Mesothelial cell of epicardium (in vitro differentiated cells): Measurements from ENCODE around the gene BEND7. TPM values are rescaled to one million over a fixed set of nuclear protein-coding genes. Genes with fewer than 3 reads are reported as not detected.
"Not testable (repeated sequence)": the region's sequence is repeated elsewhere in the genome, so short reads cannot be mapped to it uniquely, and the experiment has no call there.

Experiments
- DNase-seq, 2 experiments: peaks; one replicate each; pipeline ENCODE4 v3.0.0; 2021; ENCODE audit warnings: low spot score in 2 of 2; ENCODE audit not compliant: unreplicated experiment in 2 of 2
- H3K27ac Mint-ChIP-seq: 2 replicates; pipeline ENCODE4 v1.8.0; 2021; ENCODE audit warnings: mixed read lengths
- H3K27me3 Mint-ChIP-seq: 2 replicates; pipeline ENCODE4 v1.8.0; 2021; ENCODE audit warnings: low read depth, mixed read lengths
- H3K36me3 Mint-ChIP-seq: 2 replicates; pipeline ENCODE4 v1.8.0; 2021; ENCODE audit warnings: mixed read lengths
- H3K4me1 Mint-ChIP-seq: 2 replicates; pipeline ENCODE4 v1.8.0; 2021; ENCODE audit warnings: mixed read lengths
- H3K4me3 Mint-ChIP-seq: 2 replicates; pipeline ENCODE4 v1.8.0; 2021; ENCODE audit warnings: mild to moderate bottlenecking, moderate library complexity, mixed read lengths
- H3K9me3 Mint-ChIP-seq: 2 replicates; pipeline ENCODE4 v1.8.0; 2021; ENCODE audit warnings: mixed read lengths
- total RNA-seq: library from RNA; stranded (reverse); gene quantifications from 3 replicates; pipeline ENCODE4 v1.2.1, GENCODE V29; 2021
- TF ChIP-seq, protein P1 (sequence below): fragments of 200-600 bp; sonication (generic); IDR thresholded peaks from one replicate; pipeline ENCODE4 v1.5.0; 2021; ENCODE audit warnings: antibody characterized with exemption; ENCODE audit not compliant: unreplicated experiment

Gene BEND7
- total RNA-seq, 1 donor from 2014 or later: 38.2 TPM

DNA sequence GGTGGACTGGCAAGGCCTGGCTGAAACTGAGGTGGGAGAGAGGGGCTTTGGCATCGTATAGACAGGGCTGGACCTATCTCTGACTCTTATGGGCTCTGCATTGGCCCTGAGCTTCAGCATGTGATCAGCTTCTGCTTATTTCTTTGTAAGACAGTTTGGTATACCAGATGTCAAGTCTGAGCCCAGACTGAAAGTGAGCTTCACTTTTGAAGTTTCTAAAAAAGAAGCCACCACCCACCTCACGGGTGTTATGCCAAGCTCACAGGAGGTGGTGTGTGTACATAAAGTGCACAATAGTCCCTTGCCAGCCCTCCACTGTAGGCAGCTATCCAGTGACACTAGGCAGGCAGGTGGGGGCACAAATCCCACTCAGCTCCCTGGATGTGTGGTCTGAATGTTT is 112.1 kb downstream of the BEND7 start:
- H3K4me1 Mint-ChIP-seq: no peaks in the 10 kb centered on the region
- no peak for DNase-seq
- H3K4me3 Mint-ChIP-seq: no peak overlapping the region
- no peak overlapping the region for H3K27ac Mint-ChIP-seq
- H3K27me3 Mint-ChIP-seq: no peaks in the 10 kb centered on the region
- TF ChIP-seq, protein P1, sequence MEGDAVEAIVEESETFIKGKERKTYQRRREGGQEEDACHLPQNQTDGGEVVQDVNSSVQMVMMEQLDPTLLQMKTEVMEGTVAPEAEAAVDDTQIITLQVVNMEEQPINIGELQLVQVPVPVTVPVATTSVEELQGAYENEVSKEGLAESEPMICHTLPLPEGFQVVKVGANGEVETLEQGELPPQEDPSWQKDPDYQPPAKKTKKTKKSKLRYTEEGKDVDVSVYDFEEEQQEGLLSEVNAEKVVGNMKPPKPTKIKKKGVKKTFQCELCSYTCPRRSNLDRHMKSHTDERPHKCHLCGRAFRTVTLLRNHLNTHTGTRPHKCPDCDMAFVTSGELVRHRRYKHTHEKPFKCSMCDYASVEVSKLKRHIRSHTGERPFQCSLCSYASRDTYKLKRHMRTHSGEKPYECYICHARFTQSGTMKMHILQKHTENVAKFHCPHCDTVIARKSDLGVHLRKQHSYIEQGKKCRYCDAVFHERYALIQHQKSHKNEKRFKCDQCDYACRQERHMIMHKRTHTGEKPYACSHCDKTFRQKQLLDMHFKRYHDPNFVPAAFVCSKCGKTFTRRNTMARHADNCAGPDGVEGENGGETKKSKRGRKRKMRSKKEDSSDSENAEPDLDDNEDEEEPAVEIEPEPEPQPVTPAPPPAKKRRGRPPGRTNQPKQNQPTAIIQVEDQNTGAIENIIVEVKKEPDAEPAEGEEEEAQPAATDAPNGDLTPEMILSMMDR: no peak
- no peaks in the 10 kb centered on the region for H3K36me3 Mint-ChIP-seq
- peaks cover 17% of the 10 kb centered on the region for H3K9me3 Mint-ChIP-seq

DNA sequence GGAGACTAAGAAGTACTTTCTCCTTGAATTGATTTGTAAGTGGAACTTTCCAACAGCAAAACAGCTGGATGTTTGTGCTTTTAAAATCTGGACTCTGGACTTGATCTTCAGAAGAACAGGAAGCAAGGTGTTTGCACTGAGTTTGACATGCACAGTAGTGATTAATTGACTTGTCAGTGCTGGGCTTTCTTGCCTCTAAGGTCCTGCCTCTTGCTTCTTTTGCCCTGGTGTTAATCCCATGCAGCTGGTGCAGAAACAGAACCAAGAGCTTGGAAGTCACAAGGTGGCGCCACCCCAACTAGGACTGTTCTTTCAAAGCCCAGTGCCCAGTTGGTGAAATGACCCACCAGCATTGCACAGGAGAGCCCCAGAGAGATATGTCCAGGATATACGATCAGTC is 114.0 kb downstream of the BEND7 start:
- peaks cover 17% of the 10 kb centered on the region for H3K9me3 Mint-ChIP-seq
- DNase-seq: no peak

DNA sequence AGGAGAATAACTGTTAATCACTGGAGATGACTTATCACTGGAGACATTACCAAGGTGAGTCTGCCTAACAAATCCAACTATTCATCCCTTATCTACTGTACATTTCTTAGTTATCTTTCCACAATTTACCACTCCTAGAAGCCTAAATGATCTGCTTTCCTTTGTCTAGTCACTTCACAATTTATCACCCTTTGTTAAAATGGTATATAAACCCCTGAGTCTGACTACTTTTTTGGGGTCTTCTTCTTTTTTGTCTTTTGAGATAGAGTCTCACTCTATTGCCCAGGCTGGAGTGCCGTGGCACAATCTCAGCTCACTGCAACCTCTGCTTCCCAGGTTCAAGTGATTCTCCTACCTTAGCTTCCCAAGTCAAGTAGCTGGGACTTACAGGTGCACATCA is 114.7 kb downstream of the BEND7 start:
- Mint-ChIP-seq H3K4me3 (no peak overlapping the region), H3K4me1 (no peaks in the 10 kb centered on the region)

More for the DNA sequence above, 114.0 kb downstream of the BEND7 start:
- Mint-ChIP-seq H3K36me3 (no peaks in the 10 kb centered on the region), H3K4me3 (no peak overlapping the region), H3K4me1 (no peaks in the 10 kb centered on the region), H3K27me3 (no peaks in the 10 kb centered on the region), H3K27ac (no peak overlapping the region)
- TF ChIP-seq, protein P1: no peak

DNA sequence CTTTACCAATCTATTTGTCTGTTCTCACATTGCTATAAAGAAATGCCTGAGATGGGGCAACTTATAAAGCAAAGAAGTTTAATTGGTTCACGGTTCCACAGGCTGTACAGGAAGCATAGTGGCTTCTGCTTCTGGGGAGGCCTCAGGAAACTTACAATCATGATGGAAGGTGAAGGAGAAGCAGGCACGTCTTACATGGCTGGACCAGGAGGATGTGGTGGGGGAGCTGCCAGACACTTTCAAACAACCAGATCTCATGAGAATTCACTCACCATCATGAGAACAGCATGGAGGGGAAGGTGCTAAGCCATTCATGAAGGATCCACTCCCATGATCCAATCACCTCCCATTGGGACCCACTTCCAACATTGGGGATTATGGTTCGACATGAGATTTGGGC is 115.9 kb downstream of the BEND7 start:
- Mint-ChIP-seq H3K9me3 (peaks cover 17% of the 10 kb centered on the region), H3K4me1 (no peaks in the 10 kb centered on the region), H3K4me3 (no peak overlapping the region), H3K36me3 (no peaks in the 10 kb centered on the region), H3K27ac (no peak overlapping the region), H3K27me3 (no peaks in the 10 kb centered on the region)
- no peak for DNase-seq
- TF ChIP-seq, protein P1: no peak

More for the DNA sequence above, 114.7 kb downstream of the BEND7 start:
- TF ChIP-seq, protein P1: no peak
- Mint-ChIP-seq H3K27me3 (no peaks in the 10 kb centered on the region), H3K36me3 (no peaks in the 10 kb centered on the region), H3K9me3 (peaks cover 17% of the 10 kb centered on the region), H3K27ac (no peak overlapping the region)
- DNase-seq: no peak

DNA sequence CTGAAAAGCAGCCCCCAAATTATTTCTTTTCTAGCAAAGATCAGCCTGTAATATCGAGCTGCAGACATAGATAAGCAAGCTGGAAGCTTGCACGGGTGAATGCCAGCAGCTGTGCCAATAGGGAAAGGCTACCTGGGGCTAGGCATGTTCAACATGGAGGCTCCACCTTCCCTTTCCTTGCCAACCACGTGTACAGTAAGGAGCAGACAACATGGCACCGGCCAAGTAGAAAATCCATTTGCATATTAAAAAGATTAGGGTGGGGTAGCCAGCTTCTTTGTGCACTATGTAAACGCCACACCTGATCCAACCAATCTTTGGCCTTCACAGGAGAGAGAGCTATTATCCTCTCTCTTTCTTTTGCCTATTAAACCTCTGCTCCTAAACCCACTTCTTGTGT is 124.0 kb downstream of the BEND7 start:
- no peak for DNase-seq
- H3K27ac Mint-ChIP-seq: no peak overlapping the region
- H3K9me3 Mint-ChIP-seq: peaks cover 7% of the 10 kb centered on the region
- TF ChIP-seq, protein P1: no peak
- no peaks in the 10 kb centered on the region for H3K27me3 Mint-ChIP-seq
- H3K36me3 Mint-ChIP-seq: no peaks in the 10 kb centered on the region
- H3K4me1 Mint-ChIP-seq: peaks cover 8% of the 10 kb centered on the region
- no peak overlapping the region for H3K4me3 Mint-ChIP-seq

DNA sequence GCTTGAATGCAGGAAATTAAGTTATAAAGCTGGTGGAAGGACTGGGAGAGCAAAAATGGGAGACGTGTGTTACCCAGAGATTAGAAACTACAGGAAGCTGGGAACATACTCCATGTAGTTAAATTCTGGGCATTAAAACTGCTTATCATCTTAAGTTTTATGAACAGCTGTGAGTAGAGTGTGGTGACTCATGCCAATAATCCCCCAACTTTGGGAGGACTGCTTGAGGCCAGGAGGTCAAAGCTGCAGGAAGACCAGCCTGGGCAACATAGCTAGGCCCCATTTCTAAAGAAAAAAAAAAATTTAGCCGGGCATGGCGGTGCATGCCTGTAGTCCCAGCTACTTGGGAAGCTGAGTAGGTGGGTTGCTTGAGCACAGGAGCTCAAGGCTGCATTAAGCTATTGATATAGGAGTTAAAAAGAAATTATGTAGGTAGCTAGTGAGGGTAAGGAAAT is 124.5 kb downstream of the BEND7 start:
- Mint-ChIP-seq H3K27me3 (no peaks in the 10 kb centered on the region), H3K4me1 (peaks cover 8% of the 10 kb centered on the region), H3K27ac (no peak overlapping the region), H3K4me3 (no peak overlapping the region), H3K9me3 (peaks cover 8% of the 10 kb centered on the region), H3K36me3 (no peaks in the 10 kb centered on the region)
- no peak for DNase-seq
- TF ChIP-seq, protein P1: no peak

DNA sequence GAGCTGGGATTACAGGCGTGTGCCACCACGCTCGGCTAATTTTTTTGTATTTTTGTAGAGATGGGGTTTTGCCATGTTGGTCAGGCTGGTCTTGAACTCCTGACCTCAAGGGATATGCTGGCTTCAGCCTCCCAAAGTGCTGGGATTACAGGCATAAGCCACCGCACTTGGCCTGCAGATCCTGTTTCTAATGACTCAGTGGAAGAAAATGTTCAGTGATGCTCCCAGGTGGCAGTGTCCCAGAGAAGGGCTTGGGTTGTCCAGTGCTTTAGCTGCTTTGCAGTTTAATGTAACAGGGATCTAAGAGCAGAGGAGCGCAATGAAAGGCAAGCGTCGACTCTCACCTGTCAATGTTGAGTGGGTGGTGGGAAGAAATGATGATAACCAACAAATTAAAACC is 125.4 kb downstream of the BEND7 start:
- not testable (repeated sequence) for H3K27ac Mint-ChIP-seq, H3K4me3 Mint-ChIP-seq, H3K36me3 Mint-ChIP-seq, DNase-seq, H3K27me3 Mint-ChIP-seq, H3K9me3 Mint-ChIP-seq, H3K4me1 Mint-ChIP-seq
